Hematopoietic multipotent progenitor cell (in vitro differentiated cells): ENCODE measurements around the gene C2orf68. TPM values are rescaled to one million over a fixed set of nuclear protein-coding genes. Genes with fewer than 3 reads are reported as not detected.

Experiments
- small RNA-seq: library from RNA; depleted of rRNA; stranded (forward); fragments of <200 nt; gene quantifications from one replicate; pipeline ENCODE3, GENCODE V24; 2012
- total RNA-seq: library from RNA; depleted of rRNA; stranded (reverse); fragments of >200 nt; gene quantifications from one replicate; pipeline ENCODE4 v1.2.3, GENCODE V29; 2012

Gene C2orf68
- total RNA-seq, 1 donor: 34.2 TPM

Small RNAs within 50 kb of the gene (small RNA-seq; reads per million reads assigned to genes)
- not detected for gene RN7SL126P

Other genes with a start within 250 kb of the C2orf68 start
- gene CAPG, start 201.7 kb downstream of the C2orf68 start, total RNA-seq: 122 TPM
- gene SH2D6, start 193.4 kb downstream of the C2orf68 start, total RNA-seq: not detected
- gene MAT2A, start 72.9 kb downstream of the C2orf68 start, total RNA-seq: 140 TPM
- 20.7 TPM for gene GGCX, start 50.6 kb downstream of the C2orf68 start, total RNA-seq
- gene VAMP8, start 34.5 kb downstream of the C2orf68 start, total RNA-seq: 96.1 TPM
- gene VAMP5, start 27.6 kb downstream of the C2orf68 start, total RNA-seq: 38.0 TPM
- 145 TPM for gene RNF181, start 16.3 kb downstream of the C2orf68 start, total RNA-seq
- 21.5 TPM for gene TMEM150A, start 9.4 kb downstream of the C2orf68 start, total RNA-seq
- 59.8 TPM for gene USP39, start 4.1 kb upstream of the C2orf68 start, total RNA-seq
- not detected for gene SFTPB, start 56.1 kb upstream of the C2orf68 start, total RNA-seq
- 0.27 TPM for gene GNLY, start 82.3 kb upstream of the C2orf68 start, total RNA-seq
- under 0.01 TPM for gene ATOH8, start 141.9 kb upstream of the C2orf68 start, total RNA-seq